ENCODE data around the gene MSMP.

DNA sequence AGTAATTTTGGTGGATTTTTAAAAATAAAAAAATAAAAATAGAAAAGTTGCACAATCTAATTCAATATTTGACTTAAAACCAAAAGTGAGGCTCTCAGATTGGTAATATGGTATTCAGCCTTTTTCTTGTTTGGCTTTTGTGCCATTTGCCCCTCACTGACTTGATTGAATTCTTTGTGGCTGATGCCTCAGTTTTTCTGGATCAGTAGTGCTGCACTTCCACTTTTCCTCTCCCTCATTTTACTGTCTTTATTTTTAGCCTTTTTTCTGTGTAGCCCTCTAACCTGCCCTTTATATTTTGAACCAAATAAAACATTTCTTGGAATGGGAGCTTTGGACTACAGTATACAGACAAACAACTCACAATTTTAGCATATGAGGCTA lies 3.8 kb upstream of the MSMP start:
- TF ChIP-seq, protein P1, sequence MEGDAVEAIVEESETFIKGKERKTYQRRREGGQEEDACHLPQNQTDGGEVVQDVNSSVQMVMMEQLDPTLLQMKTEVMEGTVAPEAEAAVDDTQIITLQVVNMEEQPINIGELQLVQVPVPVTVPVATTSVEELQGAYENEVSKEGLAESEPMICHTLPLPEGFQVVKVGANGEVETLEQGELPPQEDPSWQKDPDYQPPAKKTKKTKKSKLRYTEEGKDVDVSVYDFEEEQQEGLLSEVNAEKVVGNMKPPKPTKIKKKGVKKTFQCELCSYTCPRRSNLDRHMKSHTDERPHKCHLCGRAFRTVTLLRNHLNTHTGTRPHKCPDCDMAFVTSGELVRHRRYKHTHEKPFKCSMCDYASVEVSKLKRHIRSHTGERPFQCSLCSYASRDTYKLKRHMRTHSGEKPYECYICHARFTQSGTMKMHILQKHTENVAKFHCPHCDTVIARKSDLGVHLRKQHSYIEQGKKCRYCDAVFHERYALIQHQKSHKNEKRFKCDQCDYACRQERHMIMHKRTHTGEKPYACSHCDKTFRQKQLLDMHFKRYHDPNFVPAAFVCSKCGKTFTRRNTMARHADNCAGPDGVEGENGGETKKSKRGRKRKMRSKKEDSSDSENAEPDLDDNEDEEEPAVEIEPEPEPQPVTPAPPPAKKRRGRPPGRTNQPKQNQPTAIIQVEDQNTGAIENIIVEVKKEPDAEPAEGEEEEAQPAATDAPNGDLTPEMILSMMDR (IDR thresholded peaks at IDR 0.05): no peak
- no peak for TF ChIP-seq EZH2 (IDR thresholded peaks at IDR 0.05)
- TF ChIP-seq EZH2phosphoT487 (IDR thresholded peaks at IDR 0.05): no peak

All from neural progenitor cell (in vitro differentiated cells).